WI38 (cell line): Measurements from ENCODE around the gene C4BPB.

Experiments
- H3K4me3 ChIP-seq: 2 replicates; pipeline ENCODE4 v1.5.1; 2011; ENCODE audit warnings: low read depth, mild to moderate bottlenecking, control low read depth, low read length
- CTCF ChIP-seq: IDR thresholded peaks from 2 replicates; pipeline ENCODE4 v1.5.1; 2012; ENCODE audit warnings: low read depth, mild to moderate bottlenecking, control low read depth, low read length

C4BPB gene

GRCh38 chr1:207070811-207071210 is 17.8 kb upstream of the C4BPB start:
- no peak for TF ChIP-seq CTCF
- no peak overlapping the region for H3K4me3 ChIP-seq

GRCh38 chr1:207071426-207071825 is 17.2 kb upstream of the C4BPB start:
- no peak for TF ChIP-seq CTCF
- H3K4me3 ChIP-seq = no peak overlapping the region

- H3K4me3 ChIP-seq = no peak overlapping the region
- no peak for TF ChIP-seq CTCF
These were observed 16.4 kb upstream of the C4BPB start for GRCh38 chr1:207072233-207072632.

GRCh38 chr1:207073906-207074820 is 14.5 kb upstream of the C4BPB start:
- TF ChIP-seq CTCF = no peak
- H3K4me3 ChIP-seq = no peak overlapping the region

GRCh38 chr1:207076181-207076955 is 12.3 kb upstream of the C4BPB start:
- H3K4me3 ChIP-seq = no peak overlapping the region
- no peak for TF ChIP-seq CTCF

GRCh38 chr1:207077012-207077411 is 11.6 kb upstream of the C4BPB start:
- TF ChIP-seq CTCF = no peak
- no peak overlapping the region for H3K4me3 ChIP-seq
